ENCODE data around the gene L3MBTL2. TPM values are rescaled to one million over a fixed set of nuclear protein-coding genes. Genes with fewer than 3 reads are reported as not detected.
A peak's percentile ranks its signal among the peaks of the same experiment; 100 is the strongest.

The L3MBTL2 gene
- total and polyA plus RNA-seq, 2 of the 13 experiments (the other 11 are each of a cell fraction or from before 2014, with no cell fraction given), result 13.8 to 33.7 TPM

DNA sequence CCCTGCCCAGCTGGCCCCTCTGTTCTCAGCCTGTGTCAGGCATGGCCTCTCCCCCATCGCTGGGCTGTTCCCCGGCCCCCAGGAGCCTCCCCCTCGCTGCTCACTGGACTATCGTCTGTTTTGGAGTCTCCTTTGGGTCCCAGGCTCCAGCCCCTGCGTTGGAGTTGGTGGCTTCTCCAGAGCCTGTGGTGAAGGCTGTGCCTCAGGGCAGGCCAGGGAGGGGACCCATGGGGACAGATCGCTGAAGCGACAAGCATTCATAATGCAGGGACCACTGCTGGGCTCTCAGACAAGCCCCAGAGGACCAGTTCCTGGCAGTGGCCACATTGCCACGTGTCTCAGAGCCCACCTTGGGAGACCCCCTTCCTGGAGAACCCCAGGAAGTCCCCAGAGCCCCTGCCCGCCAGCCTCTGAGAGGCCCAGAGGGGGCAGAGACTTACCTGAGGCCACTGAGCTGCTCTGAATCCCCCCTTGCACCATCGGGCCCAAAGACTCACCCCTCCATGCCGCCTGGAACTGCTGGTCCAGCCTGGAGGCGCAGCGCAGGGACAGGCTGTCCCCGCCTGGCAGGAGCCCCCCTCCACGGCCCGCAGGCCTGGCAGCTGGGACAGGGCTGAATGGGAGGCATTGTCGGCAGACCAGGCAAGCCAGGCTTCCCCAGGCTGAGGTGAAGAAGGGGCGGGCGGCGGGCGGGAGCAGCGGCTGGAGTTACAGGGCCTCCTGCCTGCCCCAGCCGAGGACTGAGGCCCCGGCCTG, 35.4 kb downstream of the L3MBTL2 start, which contains the start of gene CHADL (continued):
- TF ChIP-seq ELF3 (CRISPR knock-in tag; IDR thresholded peaks at IDR 0.05) (0 out of 2 replicates have a peak, but pooled peaks have one; percentile 34), PHF20 (CRISPR knock-in tag; IDR thresholded peaks at IDR 0.05) (no peak), ZNF703 (CRISPR knock-in tag; IDR thresholded peaks at IDR 0.05; ENCODE audit: borderline replicate concordance) (no peak), PHF21A (CRISPR knock-in tag; IDR thresholded peaks at IDR 0.05) (peak; percentile 24; the same call in 1 of the 2 replicates), ZNF30 (CRISPR knock-in tag; IDR thresholded peaks at IDR 0.05) (no peak), ZNF772 (CRISPR knock-in tag; IDR thresholded peaks at IDR 0.05) (0 out of 2 replicates have a peak, but pooled peaks have one; percentile 52), ZNF552 (CRISPR knock-in tag; IDR thresholded peaks at IDR 0.05; ENCODE audit: borderline replicate concordance) (0 out of 2 replicates have a peak, but pooled peaks have one; percentile 42), ZKSCAN5 (CRISPR knock-in tag; IDR thresholded peaks at IDR 0.05) (no peak; the same call in 1 of the 2 replicates), ZSCAN20 (CRISPR knock-in tag; IDR thresholded peaks at IDR 0.05; ENCODE audit: borderline replicate concordance) (no peak), POGZ (CRISPR knock-in tag; IDR thresholded peaks at IDR 0.05) (no peak), SKI (IDR thresholded peaks at IDR 0.05; ENCODE audit: partially characterized antibody) (no peak), ZNF510 (CRISPR knock-in tag; IDR thresholded peaks at IDR 0.05; ENCODE audit: low read depth) (no peak), SIX4 (CRISPR knock-in tag; IDR thresholded peaks at IDR 0.05) (no peak), SAFB2 (CRISPR knock-in tag; IDR thresholded peaks at IDR 0.05; ENCODE audit: borderline replicate concordance, low read depth) (no peak), HOXD1 (CRISPR knock-in tag; IDR thresholded peaks at IDR 0.05) (no peak), FOXO1 (CRISPR knock-in tag; IDR thresholded peaks at IDR 0.05) (0 out of 2 replicates have a peak, but pooled peaks have one; percentile 31), HNRNPLL (IDR thresholded peaks at IDR 0.05; ENCODE audit: low read depth, low read length, poor library complexity, severe bottlenecking) (peak; percentile 54), ZNF605 (CRISPR knock-in tag; IDR thresholded peaks at IDR 0.05) (no peak)
- TF ChIP-seq, protein P1, sequence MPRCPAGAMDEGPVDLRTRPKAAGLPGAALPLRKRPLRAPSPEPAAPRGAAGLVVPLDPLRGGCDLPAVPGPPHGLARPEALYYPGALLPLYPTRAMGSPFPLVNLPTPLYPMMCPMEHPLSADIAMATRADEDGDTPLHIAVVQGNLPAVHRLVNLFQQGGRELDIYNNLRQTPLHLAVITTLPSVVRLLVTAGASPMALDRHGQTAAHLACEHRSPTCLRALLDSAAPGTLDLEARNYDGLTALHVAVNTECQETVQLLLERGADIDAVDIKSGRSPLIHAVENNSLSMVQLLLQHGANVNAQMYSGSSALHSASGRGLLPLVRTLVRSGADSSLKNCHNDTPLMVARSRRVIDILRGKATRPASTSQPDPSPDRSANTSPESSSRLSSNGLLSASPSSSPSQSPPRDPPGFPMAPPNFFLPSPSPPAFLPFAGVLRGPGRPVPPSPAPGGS (CRISPR knock-in tag; IDR thresholded peaks at IDR 0.05), result peak; percentile 22; the same call in 1 of the 2 replicates
- TF ChIP-seq, protein P2, sequence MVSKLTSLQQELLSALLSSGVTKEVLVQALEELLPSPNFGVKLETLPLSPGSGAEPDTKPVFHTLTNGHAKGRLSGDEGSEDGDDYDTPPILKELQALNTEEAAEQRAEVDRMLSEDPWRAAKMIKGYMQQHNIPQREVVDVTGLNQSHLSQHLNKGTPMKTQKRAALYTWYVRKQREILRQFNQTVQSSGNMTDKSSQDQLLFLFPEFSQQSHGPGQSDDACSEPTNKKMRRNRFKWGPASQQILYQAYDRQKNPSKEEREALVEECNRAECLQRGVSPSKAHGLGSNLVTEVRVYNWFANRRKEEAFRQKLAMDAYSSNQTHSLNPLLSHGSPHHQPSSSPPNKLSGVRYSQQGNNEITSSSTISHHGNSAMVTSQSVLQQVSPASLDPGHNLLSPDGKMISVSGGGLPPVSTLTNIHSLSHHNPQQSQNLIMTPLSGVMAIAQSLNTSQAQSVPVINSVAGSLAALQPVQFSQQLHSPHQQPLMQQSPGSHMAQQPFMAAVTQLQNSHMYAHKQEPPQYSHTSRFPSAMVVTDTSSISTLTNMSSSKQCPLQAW (CRISPR knock-in tag; IDR thresholded peaks at IDR 0.05), result peak; percentile 4; the same call in 1 of the 2 replicates
- TF ChIP-seq, protein P3, sequence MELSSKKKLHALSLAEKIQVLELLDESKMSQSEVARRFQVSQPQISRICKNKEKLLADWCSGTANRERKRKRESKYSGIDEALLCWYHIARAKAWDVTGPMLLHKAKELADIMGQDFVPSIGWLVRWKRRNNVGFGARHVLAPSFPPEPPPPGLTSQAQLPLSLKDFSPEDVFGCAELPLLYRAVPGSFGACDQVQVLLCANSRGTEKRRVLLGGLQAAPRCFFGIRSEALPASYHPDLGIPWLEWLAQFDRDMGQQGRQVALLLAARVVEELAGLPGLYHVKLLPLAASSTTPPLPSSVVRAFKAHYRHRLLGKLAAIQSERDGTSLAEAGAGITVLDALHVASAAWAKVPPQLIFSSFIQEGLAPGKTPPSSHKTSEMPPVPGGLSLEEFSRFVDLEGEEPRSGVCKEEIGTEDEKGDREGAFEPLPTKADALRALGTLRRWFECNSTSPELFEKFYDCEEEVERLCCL (CRISPR knock-in tag; IDR thresholded peaks at IDR 0.05; ENCODE audit: borderline replicate concordance), result no peak
